ENCODE data around the gene CD320. TPM values are rescaled to one million over a fixed set of nuclear protein-coding genes. Genes with fewer than 3 reads are reported as not detected.

CD320 gene
- total RNA-seq, 4 donors from 2014 or later = 23.6 to 72.9 (median 37.6) TPM

- TF ChIP-seq CTCF (IDR thresholded peaks at IDR 0.05; ENCODE audit: low read depth) = no peak
These were observed 11.8 kb upstream of the CD320 start for GRCh38 chr19:8319807-8320520.

GRCh38 chr19:8316351-8317125 is 8.4 kb upstream of the CD320 start:
- no peak for TF ChIP-seq CTCF (IDR thresholded peaks at IDR 0.05; ENCODE audit: low read depth)

GRCh38 chr19:8311461-8312260 is 3.5 kb upstream of the CD320 start:
- no peak for TF ChIP-seq CTCF (IDR thresholded peaks at IDR 0.05; ENCODE audit: low read depth)

GRCh38 chr19:8310342-8311055 is 2.3 kb upstream of the CD320 start:
- TF ChIP-seq CTCF (IDR thresholded peaks at IDR 0.05; ENCODE audit: low read depth) = no peak

GRCh38 chr19:8308891-8309291 is 733 bp upstream of the CD320 start:
- no peak for TF ChIP-seq CTCF (IDR thresholded peaks at IDR 0.05; ENCODE audit: low read depth)

- TF ChIP-seq CTCF (IDR thresholded peaks at IDR 0.05; ENCODE audit: low read depth) = no peak
These were observed 676 bp downstream of the CD320 start for GRCh38 chr19:8307400-8307964.
